Spinal cord (tissue), 10 donors: ENCODE data around the gene SMC3. TPM values are rescaled to one million over a fixed set of nuclear protein-coding genes. Genes with fewer than 3 reads are reported as not detected.

Source experiments
- DNase-seq, 6 donors: peaks; one replicate each; pipeline versions ENCODE4 v3.0.0 to v3.0.0-alpha.2; 2013 to 2015; ENCODE audit warnings: low spot score in 6 of 6, low read depth in 4 of 6
- H3K27ac ChIP-seq: one replicate; pipeline ENCODE4 v1.5.1; 2013; ENCODE audit warnings: low read depth, low read length, control low read depth
- H3K27me3 ChIP-seq: one replicate; pipeline ENCODE4 v1.6.1; 2013; ENCODE audit warnings: low read length; ENCODE audit not compliant: control insufficient read depth, insufficient read depth
- H3K36me3 ChIP-seq: one replicate; pipeline ENCODE4 v1.6.1; 2013; ENCODE audit warnings: low read length; ENCODE audit not compliant: control insufficient read depth, insufficient read depth
- H3K4me1 ChIP-seq: one replicate; pipeline ENCODE4 v1.6.1; 2013; ENCODE audit warnings: low read length; ENCODE audit not compliant: control insufficient read depth, insufficient read depth
- H3K4me3 ChIP-seq: one replicate; pipeline ENCODE4 v1.5.1; 2013; ENCODE audit warnings: low read depth, low read length, control low read depth
- H3K9me3 ChIP-seq: one replicate; pipeline ENCODE4 v1.6.1; 2013; ENCODE audit warnings: low read length; ENCODE audit not compliant: control insufficient read depth, insufficient read depth
- WGBS: methylation state at CpG from one replicate; pipeline ENCODE4 v1.1.5; 2013; ENCODE audit warnings: missing lambda C conversion rate; ENCODE audit not compliant: insufficient coverage; 5-methylcytosine and 5-hydroxymethylcytosine counted together
- polyA plus RNA-seq, 2 donors: library from polyadenylated mRNA; unstranded; fragments of 120-200 nt; gene quantifications; one replicate each; pipeline ENCODE4 v1.2.1, GENCODE V29; 2013; ENCODE audit not compliant: insufficient read length in 2 of 2
- total RNA-seq, 2 donors: library from RNA; depleted of rRNA in 1 of 2; stranded (reverse); fragments of 120-200 nt in 1 of 2; fragments of >200 nt in 1 of 2; gene quantifications; one replicate each; pipeline versions ENCODE4 v1.2.3 to v1.2.4, GENCODE V29; 2013 to 2014
- donor health status: healthy.

The SMC3 gene
- total and polyA plus RNA-seq, 4 donors, result 41.5 to 70.0 (median 49.6) TPM

GRCh38 chr10:110540031-110540430 lies 27.5 kb upstream of the SMC3 start:
- Histone ChIP-seq H3K27me3 (no peaks in the 10 kb centered on the region), H3K9me3 (no peaks in the 10 kb centered on the region), H3K36me3 (no peaks in the 10 kb centered on the region), H3K27ac (no peak overlapping the region), H3K4me1 (no peaks in the 10 kb centered on the region), H3K4me3 (no peak overlapping the region)
- DNase-seq, result no peak
- no CpG with 5 or more reads among the region's 1 CpG for WGBS

GRCh38 chr10:110544958-110545537 lies 22.4 kb upstream of the SMC3 start:
- H3K27me3 ChIP-seq, result no peaks in the 10 kb centered on the region
- no peak overlapping the region for H3K4me3 ChIP-seq
- no peak for DNase-seq
- H3K36me3 ChIP-seq, result no peaks in the 10 kb centered on the region
- peaks cover 5% of the 10 kb centered on the region for H3K4me1 ChIP-seq
- no peaks in the 10 kb centered on the region for H3K9me3 ChIP-seq
- no peak overlapping the region for H3K27ac ChIP-seq

GRCh38 chr10:110546077-110546476 lies 21.4 kb upstream of the SMC3 start:
- Histone ChIP-seq H3K27me3 (no peaks in the 10 kb centered on the region), H3K9me3 (no peaks in the 10 kb centered on the region), H3K4me1 (peaks cover 5% of the 10 kb centered on the region), H3K36me3 (no peaks in the 10 kb centered on the region), H3K4me3 (no peak overlapping the region), H3K27ac (no peak overlapping the region)
- DNase-seq, result peak in 1 of 6 donors; percentile 41
- 64% methylated on average over 5 of the region's 6 CpGs for WGBS

GRCh38 chr10:110546499-110547110 lies 20.9 kb upstream of the SMC3 start:
- H3K4me3 ChIP-seq, result no peak overlapping the region

GRCh38 chr10:110547139-110547761 lies 20.2 kb upstream of the SMC3 start:
- Histone ChIP-seq H3K9me3 (no peaks in the 10 kb centered on the region), H3K36me3 (no peaks in the 10 kb centered on the region), H3K4me3 (no peak overlapping the region), H3K27me3 (no peaks in the 10 kb centered on the region), H3K4me1 (peaks cover 5% of the 10 kb centered on the region), H3K27ac (no peak overlapping the region)
- peak; percentile 39 to 95 (median 56) for DNase-seq
- 0% methylated on average over 1 of the region's 8 CpGs for WGBS

More at GRCh38 chr10:110546499-110547110, 20.9 kb upstream of the SMC3 start:
- Histone ChIP-seq H3K9me3 (no peaks in the 10 kb centered on the region), H3K4me1 (peaks cover 5% of the 10 kb centered on the region), H3K27me3 (no peaks in the 10 kb centered on the region), H3K27ac (no peak overlapping the region), H3K36me3 (no peaks in the 10 kb centered on the region)
- 85% methylated on average over 2 of the region's 7 CpGs for WGBS
- DNase-seq, result no peak

GRCh38 chr10:110548002-110548401 lies 19.5 kb upstream of the SMC3 start:
- Histone ChIP-seq H3K36me3 (no peaks in the 10 kb centered on the region), H3K27ac (no peak overlapping the region), H3K27me3 (no peaks in the 10 kb centered on the region), H3K4me3 (no peak overlapping the region), H3K9me3 (no peaks in the 10 kb centered on the region), H3K4me1 (peaks cover 5% of the 10 kb centered on the region)
- WGBS, result no CpG with 5 or more reads among the region's 5 CpGs
- no peak for DNase-seq

- Histone ChIP-seq H3K27ac (no peak overlapping the region), H3K36me3 (no peaks in the 10 kb centered on the region), H3K4me1 (peaks cover 5% of the 10 kb centered on the region), H3K27me3 (no peaks in the 10 kb centered on the region), H3K4me3 (no peak overlapping the region), H3K9me3 (no peaks in the 10 kb centered on the region)
- DNase-seq, result no peak
- WGBS, result no CpG with 5 or more reads among the region's 5 CpGs
Observed at GRCh38 chr10:110549211-110549610, 18.3 kb upstream of the SMC3 start.

- WGBS, result no CpG with 5 or more reads among the region's 2 CpGs
- Histone ChIP-seq H3K36me3 (no peaks in the 10 kb centered on the region), H3K4me3 (no peak overlapping the region), H3K4me1 (no peaks in the 10 kb centered on the region), H3K9me3 (no peaks in the 10 kb centered on the region), H3K27me3 (no peaks in the 10 kb centered on the region), H3K27ac (no peak overlapping the region)
- no peak for DNase-seq
Observed at GRCh38 chr10:110553905-110554304, 13.6 kb upstream of the SMC3 start.

GRCh38 chr10:110556296-110556695 lies 11.2 kb upstream of the SMC3 start:
- no peaks in the 10 kb centered on the region for H3K36me3 ChIP-seq

More at GRCh38 chr10:110556296-110556695, 11.2 kb upstream of the SMC3 start:
- WGBS, result 100% methylated on average over 1 of the region's 1 CpG
- Histone ChIP-seq H3K27me3 (no peaks in the 10 kb centered on the region), H3K4me3 (no peak overlapping the region), H3K27ac (no peak overlapping the region), H3K4me1 (no peaks in the 10 kb centered on the region), H3K9me3 (no peaks in the 10 kb centered on the region)
- DNase-seq, result no peak
